NCI-H748 (cell line): ENCODE results near the gene INTS15.
"Not testable (repeated sequence)": the region's sequence is repeated elsewhere in the genome, so short reads cannot be mapped to it uniquely, and the experiment has no call there.

Experiments used
- DNase-seq: peaks from one replicate; lab custom pipeline; 2025; ENCODE audit not compliant: unreplicated experiment; lab: John Stamatoyannopoulos, UW

INTS15 gene

GRCh38 chr7:6576867-6577368, 12.9 kb upstream of the INTS15 start:
- peak; percentile 16 for DNase-seq

- DNase-seq, result peak; percentile 94
Observed at GRCh38 chr7:6577369-6578113, 12.3 kb upstream of the INTS15 start, which contains the start of gene ZDHHC4. Gene ZDHHC4 (plus strand): TSS chr7:6577454. CDS start chr7:6580562, 3,108 bp downstream.

GRCh38 chr7:6578114-6579084, 11.4 kb upstream of the INTS15 start:
- no peak for DNase-seq

GRCh38 chr7:6579446-6579845, 10.4 kb upstream of the INTS15 start:
- no peak for DNase-seq

- not testable (repeated sequence) for DNase-seq
Observed at GRCh38 chr7:6585746-6586432, 3.9 kb upstream of the INTS15 start.

- DNase-seq, result no peak
Observed at GRCh38 chr7:6588566-6588965, 1.3 kb upstream of the INTS15 start.

- no peak for DNase-seq
Observed at GRCh38 chr7:6589151-6589828, 531 bp upstream of the INTS15 start.

- no peak for DNase-seq
Observed at GRCh38 chr7:6590645-6591110, 857 bp downstream of the INTS15 start.

- no peak for DNase-seq
Observed at GRCh38 chr7:6600093-6600492, 10.3 kb downstream of the INTS15 start.

GRCh38 chr7:6604458-6604857, 14.6 kb downstream of the INTS15 start:
- DNase-seq, result no peak

GRCh38 chr7:6606866-6607583, 17.2 kb downstream of the INTS15 start:
- DNase-seq, result no peak

- DNase-seq, result no peak
Observed at GRCh38 chr7:6607651-6608051, 17.8 kb downstream of the INTS15 start.

- DNase-seq, result no peak
Observed at GRCh38 chr7:6608081-6608480, 18.3 kb downstream of the INTS15 start.

GRCh38 chr7:6608794-6609193, 19.0 kb downstream of the INTS15 start:
- no peak for DNase-seq

GRCh38 chr7:6612819-6613218, 23.0 kb downstream of the INTS15 start:
- no peak for DNase-seq

GRCh38 chr7:6613706-6614105, 23.9 kb downstream of the INTS15 start:
- no peak for DNase-seq

GRCh38 chr7:6614953-6615722, 25.3 kb downstream of the INTS15 start, which contains the start of gene ZNF853:
Gene ZNF853 (plus strand): TSS chr7:6615610. CDS start chr7:6616175, 565 bp downstream.
- peak; percentile 48 for DNase-seq

- DNase-seq, result peak; percentile 76
Observed at GRCh38 chr7:6615723-6616555, 26.1 kb downstream of the INTS15 start.
